ENCODE results near the gene ZBTB48.
A peak's percentile ranks its signal among the peaks of the same experiment; 100 is the strongest.
"Not testable (repeated sequence)": the region's sequence is repeated elsewhere in the genome, so short reads cannot be mapped to it uniquely, and the experiment has no call there.

ZBTB48 gene

DNA sequence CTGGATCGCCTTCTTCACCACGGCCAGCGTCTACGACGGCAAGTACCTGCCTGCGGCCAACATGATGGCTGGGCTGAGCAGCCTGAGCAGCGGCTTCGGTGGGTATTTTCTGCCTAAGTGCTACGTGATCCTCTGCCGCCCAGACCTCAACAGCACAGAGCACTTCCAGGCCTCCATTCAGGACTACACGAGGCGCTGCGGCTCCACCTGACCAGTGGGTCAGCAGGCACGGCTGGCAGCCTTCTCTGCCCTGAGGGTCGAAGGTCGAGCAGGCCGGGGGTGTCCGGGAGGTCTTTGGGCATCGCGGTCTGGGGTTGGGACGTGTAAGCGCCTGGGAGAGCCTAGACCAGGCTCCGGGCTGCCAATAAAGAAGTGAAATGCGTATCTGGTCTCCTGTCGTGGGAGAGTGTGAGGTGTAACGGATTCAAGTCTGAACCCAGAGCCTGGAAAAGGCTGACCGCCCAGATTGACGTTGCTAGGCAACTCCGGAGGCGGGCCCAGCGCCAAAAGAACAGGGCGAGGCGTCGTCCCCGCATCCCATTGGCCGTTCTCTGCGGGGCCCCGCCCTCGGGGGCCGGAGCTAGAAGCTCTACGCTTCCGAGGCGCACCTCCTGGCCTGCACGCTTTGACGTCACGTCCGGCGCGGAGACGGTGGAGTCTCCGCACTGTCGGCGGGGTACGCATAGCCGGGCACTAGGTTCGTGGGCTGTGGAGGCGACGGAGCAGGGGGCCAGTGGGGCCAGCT, at the start of gene ZBTB48:
Gene ZBTB48, plus strand, starts transcription at position 621 of the 745 bp plus-strand sequence. CDS start 616 bp downstream, outside the sequence.
- DNase-seq = peak; percentile 99

DNA sequence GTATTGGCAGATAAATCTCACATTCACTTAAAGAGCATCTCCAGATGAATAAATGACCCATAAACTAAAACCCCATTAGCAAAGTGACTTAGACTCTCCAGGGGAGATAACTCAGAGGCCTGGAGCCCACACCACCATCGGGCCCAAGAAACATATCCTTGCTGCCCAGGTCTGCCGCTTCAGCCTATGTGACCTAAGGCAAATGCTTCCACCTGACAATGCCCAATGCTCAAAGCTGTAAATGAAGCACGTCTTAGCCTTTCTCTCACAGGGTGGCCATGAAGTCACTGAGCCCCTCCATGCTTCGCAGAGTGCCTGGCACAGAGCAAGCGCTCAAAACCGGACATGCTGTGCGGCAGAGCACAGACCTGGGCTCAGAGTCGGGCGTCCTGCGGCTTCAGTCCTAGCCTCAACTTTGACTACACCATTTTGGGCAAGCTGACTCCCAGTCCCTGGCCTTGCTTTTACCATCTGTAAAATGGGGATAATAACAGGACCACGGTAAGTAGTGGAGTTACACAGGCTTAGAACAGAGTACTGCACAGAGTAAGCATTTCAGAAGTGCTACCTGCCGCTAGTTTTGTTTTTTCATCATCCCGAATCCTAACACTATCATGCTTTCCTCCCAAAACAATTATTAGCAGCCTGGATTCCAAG, 49.2 kb upstream of the ZBTB48 start:
- DNase-seq = no peak

DNA sequence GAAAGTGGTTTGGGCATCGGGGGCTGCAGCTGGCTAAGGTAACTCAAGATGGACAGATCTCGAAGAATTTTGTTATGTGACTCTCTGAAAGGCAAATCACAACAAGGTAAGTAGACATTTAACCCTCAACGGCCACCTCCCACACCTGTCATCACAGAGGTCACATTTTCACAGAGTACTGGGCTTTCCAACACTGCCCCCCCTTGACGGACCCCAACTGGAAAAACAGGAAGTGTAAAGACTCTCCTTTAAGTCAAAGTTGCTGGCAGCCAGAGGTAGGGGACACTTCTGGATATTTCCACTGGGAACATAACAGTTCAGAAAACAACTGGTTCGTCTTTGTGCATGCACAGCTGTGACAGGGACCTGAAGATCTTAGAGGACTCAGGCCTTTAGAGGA, 47.8 kb upstream of the ZBTB48 start:
- DNase-seq = no peak

DNA sequence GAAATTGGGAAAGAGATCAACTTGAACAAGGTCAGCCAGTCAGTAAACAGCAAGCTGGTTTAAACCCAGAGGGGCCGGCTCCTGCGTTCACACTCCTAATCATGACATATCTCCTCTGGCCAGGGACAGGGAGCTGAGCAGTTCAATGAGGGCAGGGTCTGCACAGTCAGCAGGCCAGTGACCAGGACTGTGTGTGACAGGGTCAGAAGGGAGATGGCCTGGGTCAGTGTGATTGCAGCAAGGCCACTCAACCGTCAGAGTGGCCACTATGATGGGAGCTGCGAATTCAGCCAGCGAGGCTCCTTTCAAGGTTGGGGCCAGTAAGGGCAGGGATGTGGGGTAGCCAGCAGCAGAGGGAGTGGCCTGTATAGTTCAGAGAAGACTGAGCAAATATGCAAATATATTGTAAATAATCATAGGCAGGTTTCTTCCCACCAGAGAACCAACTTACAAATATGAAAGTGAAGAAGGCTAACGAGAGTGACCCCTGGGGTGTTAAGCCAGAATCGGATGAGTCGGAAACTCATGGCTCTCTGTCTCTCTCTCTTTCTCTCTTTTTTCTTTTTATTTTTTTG, 45.5 kb upstream of the ZBTB48 start:
- DNase-seq = no peak

DNA sequence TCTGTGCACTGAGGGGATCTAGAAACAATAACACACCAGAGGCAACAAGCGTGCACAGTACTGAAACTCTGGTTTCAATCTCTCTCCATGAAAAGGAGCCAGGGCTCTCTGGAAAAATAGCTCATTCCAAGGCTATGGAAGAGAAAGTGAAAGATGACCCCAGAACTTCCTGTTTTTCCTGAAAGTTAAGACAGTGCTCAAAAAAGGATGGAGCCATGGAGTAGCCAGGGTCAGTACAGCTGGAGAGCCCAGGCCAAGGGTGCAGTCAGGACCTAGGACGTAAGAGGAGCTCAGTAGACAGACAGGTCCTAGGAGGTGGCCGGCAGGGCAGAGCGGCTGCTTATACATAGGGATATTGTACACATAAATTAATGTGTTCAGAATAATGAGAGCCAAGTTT, 44.6 kb upstream of the ZBTB48 start:
- no peak for DNase-seq

DNA sequence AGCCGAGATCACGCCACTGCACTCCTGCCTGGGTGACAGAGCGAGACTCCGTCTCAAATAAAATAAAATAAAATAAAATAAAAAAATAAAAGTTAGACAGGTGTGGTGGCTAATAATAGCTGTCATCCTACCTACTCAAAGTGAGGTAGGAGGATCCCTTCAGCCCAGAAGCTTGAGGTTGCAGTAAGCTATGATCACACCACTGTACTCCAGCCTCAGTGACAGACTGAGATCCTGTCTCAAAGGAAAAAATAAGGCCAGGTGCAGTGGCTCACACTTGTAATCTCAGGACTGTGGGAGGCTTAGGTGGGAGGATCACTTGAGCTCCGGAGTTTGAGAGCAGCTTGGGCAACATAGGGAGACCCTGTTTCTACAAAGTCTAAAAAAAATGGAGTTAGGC, 43.5 kb upstream of the ZBTB48 start:
- no peak for DNase-seq

DNA sequence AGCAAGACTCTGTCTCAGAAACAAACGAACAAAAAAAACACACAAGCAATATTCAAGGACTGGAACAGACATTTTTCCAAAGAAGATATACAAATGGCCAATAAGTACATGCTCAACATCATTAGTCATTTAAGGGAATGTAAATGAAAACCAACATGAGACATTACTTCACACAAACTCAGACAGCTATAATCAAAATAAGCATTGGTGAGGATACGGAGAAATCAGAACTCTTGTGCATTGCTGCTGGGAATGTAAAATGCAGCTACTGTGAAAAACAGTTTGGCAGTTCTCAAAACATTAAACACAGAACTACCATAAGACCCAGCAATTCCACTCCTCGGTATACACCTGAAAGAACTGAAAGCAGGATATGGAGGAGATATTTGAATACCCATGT, 40.8 kb upstream of the ZBTB48 start:
- no peak for DNase-seq

DNA sequence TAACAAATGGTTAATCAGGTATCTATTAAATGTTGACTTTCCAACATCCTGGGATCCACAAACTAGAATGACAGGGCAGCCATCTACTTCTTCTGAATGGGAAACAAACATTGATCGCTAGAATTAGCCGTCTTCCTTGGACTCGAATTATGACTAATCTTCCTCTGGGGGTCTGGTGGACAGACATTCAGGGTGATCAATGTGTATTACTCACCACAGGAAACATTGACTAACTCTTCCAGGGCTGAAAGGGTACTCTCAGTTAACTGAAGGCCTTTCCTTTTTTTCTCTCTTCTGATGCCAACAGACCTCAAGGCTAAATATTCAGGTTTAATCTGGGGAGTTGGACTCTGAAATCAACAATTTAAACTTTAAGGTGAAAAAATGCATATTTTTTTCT, 35.0 kb upstream of the ZBTB48 start:
- DNase-seq = peak; percentile 44

DNA sequence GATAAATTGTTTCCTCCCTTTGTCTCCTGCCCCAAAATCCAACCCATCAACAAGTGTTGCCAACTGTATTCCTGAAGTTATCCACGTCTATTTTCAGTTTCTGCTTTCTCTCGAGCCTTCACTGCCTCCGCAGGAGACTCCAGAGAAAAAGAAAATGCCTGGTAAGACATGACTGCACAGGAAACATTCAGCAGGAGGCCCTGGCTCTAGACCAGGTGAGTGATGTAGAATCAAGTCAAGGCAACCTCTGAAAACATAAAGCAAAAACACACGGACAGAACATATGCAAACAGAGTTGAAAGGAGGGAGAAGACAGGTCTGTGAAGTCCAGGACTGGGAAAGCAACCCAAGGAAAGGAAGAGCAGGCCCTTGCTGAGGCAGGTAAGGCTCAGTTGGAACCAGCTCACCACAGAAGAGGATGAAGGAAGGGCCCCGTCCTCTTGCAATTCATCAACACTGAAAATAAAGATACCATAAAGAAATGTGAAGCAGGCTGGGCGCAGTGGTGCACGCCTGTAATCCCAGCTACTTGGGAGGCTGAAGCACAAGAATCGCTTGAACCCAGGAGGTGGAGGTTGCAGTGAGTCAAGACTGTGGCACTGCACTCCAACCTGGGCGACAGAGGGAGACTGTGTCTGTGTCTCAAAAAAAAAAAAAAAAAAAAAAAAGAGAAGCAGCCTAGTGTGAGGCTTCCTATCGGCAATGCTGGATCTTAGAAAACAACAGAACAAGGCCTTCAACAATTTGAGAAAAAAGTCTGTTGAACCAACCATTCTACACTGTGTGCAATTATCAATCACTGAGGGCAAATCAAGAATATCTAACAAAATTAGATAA, 34.3 kb upstream of the ZBTB48 start:
- DNase-seq = no peak

DNA sequence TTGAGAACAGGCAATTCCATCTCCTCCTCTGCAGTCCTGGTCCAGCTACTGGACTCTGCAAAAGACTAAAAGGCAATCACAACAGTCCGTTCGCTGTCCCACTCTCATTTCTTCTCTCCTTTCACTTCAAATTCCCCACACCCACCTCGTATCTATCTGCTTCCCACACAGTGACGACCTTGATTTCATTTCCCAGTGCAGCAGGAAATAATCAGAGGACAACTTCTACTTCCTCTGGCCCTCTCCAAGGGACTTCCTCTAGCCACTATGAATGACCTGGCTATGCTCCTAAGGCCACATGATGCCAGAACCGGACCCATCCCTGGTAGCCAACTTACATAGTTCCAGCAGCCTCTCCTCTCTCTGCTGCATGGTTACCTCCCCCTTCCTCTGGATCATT, 33.5 kb upstream of the ZBTB48 start:
- DNase-seq = no peak

DNA sequence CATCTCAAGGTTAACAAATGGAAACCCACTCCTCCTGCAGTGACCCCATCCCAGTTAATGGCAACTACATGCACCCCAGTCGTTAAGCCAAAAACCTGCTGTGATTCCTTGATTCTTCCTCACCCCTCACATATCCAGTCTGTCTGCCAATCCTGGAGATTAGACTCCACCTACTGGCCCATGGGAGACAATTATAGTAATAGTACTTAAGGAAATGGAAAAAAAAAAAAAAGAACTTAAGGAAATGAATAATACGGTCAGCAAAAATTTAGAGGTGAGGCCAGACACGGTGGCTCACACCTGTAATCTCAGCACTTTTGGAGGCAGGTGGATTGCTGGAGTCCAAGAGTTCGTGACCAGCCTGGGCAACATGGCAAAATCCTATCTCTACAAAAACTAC, 32.5 kb upstream of the ZBTB48 start:
- DNase-seq = no peak

DNA sequence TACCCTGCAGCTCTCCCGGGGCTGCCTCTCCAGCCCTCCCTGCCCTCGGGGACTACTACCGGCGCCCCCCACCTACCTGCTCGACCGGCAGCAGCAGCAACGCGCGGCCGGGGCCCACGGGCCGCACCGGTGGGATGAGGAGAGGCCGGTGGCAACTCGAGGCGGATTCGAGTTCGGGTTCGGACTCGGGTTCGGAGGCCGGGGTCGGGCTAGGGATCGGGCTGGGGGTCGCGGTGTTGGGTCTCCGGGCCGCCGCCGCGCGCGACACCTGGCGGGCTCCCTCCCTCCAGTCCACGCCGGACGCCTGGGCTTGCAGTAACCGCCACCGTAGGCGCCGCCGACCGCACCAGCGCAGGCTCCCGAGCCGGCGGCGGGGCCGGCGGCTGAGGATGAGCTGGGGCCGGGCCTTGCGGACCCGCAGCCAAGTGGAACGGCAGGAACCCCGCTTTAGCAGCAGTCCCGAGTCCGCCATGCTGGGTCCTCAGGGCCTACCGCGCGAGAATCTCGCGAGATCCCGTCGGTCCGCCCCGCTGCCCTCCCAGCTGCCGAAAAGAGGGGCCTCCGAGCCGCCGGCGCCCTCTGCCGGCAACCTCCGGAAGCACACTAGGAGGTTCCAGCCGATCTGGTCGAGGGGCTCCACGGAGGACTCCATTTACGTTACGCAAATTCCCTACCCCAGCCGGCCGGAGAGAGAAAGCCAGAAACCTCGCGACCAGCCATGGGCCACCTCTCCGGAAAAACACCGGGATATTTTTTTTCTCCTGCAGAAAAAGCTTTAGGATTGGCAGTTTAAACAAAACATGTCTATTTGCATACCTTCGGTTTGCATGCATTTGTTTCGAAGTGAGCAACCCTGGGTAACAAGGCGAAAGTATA, 25.5 kb upstream of the ZBTB48 start, which contains the start of gene NOL9:
Gene NOL9, minus strand, starts transcription at position 483 of the 876 bp plus-strand sequence. Its CDS starts 11 bp downstream, at position 472.
- peak; percentile 96 for DNase-seq

DNA sequence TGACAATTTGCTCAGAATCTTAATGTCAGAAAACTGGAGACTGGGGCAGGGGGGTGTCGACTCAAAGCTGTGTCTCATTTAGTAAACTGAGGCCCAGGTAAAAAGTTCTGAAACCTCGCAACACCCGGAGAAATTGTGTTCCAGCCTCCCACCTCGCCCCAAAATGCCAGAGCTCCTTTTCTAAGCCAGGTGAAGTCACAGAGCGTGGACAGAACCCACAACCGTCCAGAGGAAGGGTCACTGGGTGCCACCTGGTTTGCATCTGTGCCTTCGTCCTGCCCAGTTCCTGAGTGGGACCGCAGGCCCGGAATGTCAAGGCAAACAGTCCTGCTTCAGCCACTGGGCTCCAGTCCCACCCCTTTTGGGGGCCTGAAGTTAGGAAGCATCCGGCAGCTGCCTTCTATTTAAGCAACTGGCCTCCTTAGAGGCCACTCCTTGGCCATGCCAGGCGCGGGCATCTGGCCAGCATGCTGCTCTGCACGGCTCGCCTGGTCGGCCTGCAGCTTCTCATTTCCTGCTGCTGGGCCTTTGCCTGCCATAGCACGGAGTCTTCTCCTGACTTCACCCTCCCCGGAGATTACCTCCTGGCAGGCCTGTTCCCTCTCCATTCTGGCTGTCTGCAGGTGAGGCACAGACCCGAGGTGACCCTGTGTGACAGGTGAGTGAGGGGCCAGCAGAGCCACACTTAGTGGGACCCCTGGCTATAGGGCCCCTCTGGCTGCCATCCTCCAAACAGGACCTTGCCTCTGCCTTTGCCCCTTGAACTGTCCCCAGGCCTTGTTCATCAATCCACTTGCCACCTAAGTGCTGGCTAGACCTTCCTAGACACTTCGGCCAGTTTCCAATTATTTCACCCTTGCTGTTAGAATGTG, 24.7 kb upstream of the ZBTB48 start, which contains the start of gene TAS1R1:
Gene TAS1R1, plus strand, starts transcription at position 401 of the 872 bp plus-strand sequence. Its CDS starts 67 bp downstream, at position 468.
- DNase-seq = no peak

DNA sequence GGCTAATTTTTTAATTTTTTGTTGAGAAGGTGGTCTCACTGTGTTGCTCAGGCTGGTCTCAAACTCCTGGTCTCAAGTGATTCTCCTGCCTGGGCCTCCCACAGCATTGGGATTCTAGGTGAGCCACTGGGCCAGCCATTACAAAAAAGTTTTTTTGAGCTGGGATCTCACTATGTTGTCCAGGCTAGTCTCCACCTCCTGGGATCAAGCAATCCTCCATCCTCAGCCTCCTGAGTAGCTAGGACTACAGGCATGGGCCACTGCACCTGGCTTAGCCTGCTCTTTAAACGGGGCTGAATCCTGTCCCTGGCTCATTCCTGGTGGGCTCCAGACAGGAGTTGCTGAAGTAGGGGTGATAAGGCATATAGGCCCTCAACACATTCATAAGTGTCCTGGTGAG, 22.2 kb upstream of the ZBTB48 start:
- no peak for DNase-seq

DNA sequence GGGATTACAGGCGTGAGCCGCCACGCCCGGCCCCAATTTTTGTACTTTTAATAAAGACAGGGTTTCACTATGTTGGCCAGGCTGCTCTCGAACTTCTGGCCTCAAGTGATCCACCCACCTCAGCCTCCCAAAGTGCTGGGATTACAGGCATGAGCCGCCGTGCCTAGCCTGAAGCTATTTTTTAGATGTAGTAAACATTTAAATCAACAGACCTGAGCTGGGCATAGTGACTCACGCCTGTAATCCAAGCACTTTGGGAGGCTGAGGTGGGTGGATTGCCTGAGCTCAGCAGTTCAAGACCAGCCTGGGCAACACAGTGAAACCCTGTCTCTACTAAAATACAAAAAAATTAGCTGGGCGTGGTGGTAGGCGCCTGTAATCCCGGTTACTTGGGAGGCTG, 20.6 kb upstream of the ZBTB48 start:
- DNase-seq = not testable (repeated sequence)

DNA sequence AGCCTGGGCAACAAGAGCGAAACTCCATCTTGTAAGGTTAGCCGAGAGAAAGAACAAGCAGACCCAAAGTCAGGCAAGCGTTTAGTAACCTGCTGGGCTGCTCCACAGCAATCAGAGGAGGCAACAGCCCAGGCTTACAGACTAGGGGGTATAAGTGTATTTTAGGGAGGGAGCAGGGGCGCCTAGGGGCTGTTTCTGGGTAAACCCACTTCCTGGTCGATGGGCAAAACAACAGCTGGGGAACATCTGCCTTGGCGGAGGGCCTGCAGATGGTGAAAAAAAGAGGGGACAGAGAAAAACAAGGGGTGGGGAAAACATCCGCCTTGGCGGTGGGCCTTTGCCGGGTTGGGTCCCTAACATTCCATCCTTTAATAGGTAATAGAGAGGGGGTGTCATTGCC, 19.5 kb upstream of the ZBTB48 start:
- DNase-seq = no peak

DNA sequence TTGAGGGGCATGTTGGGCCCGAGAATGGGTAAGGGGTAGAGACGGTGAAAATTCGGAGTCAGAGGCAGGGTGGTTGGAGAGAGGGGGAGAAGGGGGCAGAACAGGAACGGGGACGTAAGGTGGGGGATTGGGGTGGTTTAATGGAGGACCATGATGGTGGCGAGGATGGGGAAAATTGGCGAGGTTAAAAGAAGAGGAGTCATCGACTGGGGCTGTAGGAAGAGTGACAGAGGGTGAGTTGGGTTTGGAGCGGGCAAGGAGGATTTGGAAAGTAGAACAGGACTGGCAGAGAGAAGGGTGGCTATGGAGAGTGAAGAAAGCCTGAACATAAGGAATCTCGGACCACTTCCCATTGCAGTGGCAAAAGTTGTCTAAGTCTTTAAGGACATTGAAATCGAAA, 10.8 kb upstream of the ZBTB48 start:
- DNase-seq = no peak

DNA sequence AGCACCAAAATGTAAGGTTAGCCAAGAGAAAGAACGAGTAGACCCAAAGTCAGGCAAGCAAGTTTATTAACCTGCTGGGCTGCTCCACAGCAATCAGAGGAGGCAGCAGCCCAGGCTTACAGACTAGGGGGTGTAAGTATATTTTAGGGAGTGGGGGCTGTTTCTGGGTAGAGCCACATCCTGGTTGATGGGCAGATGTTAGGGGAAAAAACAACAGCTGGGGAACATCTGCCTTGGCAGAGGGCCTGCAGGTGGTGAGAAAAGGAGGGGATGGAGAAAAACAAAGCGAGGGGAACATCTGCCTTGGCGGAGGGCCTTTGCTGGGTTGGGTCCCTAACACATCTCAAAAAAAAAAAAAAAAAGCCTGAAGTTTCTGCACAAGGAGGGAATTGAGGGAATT, 9.7 kb upstream of the ZBTB48 start:
- no peak for DNase-seq

DNA sequence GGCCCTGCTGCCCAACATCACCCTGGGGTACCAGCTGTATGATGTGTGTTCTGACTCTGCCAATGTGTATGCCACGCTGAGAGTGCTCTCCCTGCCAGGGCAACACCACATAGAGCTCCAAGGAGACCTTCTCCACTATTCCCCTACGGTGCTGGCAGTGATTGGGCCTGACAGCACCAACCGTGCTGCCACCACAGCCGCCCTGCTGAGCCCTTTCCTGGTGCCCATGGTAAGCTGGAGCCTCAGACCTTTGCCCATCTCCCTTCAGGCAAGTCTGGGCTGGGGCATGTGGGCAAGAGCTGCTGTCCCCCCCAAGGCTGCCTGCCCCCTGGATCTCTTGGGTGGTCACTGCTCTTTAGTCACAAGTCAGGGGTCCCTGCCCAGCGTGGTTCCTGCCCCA, 8.8 kb upstream of the ZBTB48 start:
- no peak for DNase-seq

DNA sequence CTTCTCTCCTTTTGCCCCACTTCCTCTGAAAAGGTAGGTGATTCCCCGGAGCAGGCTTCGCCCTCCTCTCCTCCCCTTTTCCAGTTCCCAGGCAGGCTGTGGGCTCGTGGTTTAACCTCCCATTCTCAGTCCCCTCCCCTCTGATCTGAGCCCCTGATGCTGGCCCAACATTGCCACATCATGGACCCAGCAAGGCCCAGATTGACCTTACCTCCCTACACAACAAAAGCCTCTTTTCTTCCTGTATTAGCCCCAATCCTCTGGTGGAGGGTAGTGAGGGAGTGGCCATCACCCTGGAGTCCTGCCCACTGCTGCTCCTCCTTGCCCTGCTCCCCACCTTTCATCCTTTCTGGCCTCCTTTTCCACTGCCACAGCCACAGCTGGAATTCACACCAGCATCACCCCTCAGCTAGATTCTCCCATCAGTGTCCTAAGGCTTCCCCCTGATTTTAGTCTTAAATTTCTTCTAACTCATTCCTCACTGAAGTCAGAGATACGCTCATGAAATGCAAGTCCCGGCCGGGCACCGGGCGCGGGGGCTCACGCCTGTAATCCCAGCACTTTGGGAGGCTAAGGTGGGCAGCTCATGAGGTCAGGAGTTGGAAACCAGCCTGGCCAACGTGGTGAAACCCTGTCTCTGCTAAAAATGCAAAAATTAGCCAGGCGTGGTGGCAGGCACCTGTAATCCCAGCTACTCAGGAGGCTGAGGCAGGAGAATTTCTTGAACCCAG, 7.0 kb upstream of the ZBTB48 start:
- no peak for DNase-seq
